DMS114 treated with DMSO at 0.1 percent for 48 hours (cell line): Measurements from ENCODE around the gene SCAPER.

Source experiments
- DNase-seq: peaks from one replicate; lab custom pipeline; 2025; ENCODE audit not compliant: unreplicated experiment; lab: John Stamatoyannopoulos, UW

SCAPER gene

GRCh38 chr15:76343313-76343996 lies 561.7 kb downstream of the SCAPER start:
- no peak for DNase-seq

GRCh38 chr15:76342382-76343201 lies 562.5 kb downstream of the SCAPER start:
- DNase-seq: no peak

- DNase-seq: peak; percentile 47
Observed at GRCh38 chr15:76342058-76342381, 563.1 kb downstream of the SCAPER start.

- no peak for DNase-seq
Observed at GRCh38 chr15:76341366-76342057, 563.6 kb downstream of the SCAPER start.

- peak; percentile 29 for DNase-seq
Observed at GRCh38 chr15:76340803-76341365, 564.3 kb downstream of the SCAPER start.

DNA sequence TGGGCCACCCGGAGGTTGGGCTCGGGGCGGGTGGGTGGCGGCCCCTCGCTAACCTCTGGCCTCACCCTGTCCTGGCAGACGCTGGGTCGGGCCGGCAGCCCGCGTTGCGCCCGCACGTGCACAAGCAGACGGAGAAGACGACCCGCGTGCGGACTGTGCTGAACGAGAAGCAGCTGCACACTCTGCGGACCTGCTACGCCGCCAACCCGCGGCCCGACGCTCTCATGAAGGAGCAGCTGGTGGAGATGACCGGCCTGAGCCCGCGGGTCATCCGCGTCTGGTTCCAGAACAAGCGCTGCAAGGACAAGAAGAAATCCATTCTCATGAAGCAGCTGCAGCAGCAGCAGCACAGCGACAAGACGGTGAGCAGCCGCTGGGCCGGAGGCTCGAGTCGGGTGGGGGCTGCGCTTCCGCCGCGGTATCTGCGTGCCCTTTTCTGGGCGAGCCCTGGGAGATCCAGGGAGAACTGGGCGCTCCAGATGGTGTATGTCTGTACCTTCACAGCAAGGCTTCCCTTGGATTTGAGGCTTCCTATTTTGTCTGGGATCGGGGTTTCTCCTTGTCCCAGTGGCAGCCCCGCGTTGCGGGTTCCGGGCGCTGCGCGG lies 564.8 kb downstream of the SCAPER start:
- DNase-seq: peak; percentile 43

DNA sequence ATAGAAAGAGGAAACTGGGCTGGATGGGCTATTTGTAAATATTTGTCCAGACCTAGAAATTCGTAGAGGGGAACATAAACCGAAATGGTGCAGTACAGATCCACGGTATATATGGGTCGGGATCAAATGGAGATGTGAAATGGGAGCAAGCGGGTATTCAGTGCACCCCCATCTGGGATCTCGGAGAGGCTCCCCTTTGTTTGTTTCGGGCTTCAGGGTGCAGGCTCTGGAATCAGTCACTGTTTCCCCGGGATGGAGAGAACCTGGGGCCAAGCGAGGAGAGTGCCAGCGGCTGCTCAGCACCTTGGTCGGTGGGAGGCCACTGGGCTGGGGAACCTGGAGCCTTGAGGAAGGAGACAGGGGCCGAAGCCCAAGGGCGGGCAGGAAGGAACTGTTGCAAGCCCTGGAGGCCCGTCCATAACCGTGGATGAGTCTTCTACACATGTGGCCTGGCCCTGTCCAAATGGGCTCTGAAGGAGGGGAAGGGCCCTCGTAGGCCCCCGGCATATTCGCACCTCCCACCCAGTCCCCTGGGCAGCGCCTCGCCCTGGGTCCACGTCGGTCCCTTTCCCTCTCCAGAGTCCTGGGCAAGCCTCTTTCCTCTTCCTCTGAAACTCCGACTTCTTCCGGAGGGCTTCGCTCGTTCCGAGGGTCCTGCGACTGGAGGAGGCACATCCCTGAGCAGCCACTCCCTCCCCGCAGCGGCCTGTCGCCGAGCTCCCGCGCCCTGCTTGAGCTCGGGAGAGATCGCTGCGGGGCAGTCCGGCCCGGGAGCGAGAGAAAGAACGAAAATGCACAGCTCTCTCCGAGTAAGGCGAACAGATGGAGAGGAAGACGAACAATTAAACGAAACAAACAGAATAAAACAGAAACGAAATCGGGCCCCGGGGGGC lies 565.6 kb downstream of the SCAPER start:
- DNase-seq: peak; percentile 54

- DNase-seq: no peak
Observed at GRCh38 chr15:76338486-76339304, 566.4 kb downstream of the SCAPER start.

GRCh38 chr15:76337696-76338485 lies 567.2 kb downstream of the SCAPER start:
- DNase-seq: no peak

DNA sequence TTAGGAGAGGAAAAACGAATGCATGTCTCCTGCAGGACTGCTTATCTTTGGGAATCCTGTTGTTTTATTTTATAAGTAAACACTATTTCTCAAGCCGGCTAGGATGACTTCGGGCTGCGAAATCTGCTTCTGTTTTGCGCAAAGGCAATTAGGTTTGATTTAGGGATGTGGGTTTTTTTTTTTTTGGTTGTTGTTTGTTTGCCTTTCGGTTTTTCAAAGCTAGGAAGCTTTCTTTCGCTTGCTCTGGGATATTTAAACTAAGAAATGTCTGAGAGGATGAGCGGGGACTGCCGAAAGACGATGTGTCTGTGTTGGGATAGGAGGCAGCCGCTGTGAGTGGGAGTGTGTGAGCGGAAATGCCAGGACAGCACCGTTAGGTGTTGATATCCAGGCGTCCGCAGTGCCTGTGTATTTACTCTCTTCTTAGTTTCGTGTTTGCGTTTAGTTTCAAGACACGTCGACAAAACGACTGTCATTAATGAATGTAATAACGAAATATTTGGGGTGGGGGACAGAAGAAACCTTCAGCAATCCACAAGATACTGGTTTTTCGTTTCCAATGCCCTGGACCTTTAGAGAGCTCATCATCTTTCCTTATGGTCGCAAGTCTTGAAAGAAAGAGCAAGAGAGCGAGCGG lies 568.0 kb downstream of the SCAPER start:
- peak; percentile 43 for DNase-seq

GRCh38 chr15:76336254-76337058 lies 568.7 kb downstream of the SCAPER start, which contains the start of gene ISL2:
ISL2 (plus strand) TSS chr15:76336773; CDS start chr15:76336884, 111 bp downstream.
- peak; percentile 88 for DNase-seq

DNA sequence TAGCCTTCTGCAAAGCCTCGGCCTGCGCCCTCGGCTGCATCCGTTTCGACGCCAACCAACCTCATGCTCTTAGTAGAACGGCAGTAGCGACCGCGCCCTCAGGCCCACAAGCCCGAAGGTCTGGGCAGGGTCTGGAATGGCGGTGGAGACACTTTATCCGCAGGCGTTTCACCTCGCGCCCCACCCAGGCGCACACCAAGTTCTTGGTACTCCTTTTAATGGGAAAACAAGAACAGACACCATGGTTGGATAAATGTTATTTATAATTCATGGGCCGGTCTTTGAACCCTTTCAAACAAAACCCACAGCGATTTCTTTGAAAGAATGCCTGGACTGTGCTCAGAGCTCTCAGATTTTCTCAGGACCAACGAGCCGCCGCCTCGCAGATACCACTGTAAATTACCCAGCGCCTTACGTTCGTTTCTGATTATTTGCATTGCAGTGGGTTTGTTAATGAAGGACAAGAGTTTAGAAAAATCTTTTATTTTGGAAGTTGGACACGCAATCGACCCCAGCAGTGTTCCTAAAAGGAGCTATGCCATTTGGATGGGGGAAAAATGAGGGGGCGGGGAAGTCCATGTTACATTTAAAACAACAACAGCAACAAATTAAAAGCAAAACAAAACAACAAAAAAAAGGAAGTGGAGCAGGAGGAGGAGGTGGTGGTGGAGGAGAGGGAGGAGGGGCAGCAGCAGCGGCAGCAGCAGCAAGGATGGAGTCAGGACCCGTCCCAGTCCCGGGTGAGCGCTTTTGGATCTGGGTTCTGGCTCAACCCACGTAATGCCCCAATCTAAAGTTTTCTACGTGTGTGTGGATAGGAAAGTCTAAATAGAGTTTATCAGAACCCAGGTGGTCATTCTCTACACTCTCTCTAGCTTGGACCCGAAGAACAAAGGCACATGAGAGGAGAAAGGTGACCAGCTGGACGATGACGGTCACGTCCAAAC lies 569.6 kb downstream of the SCAPER start:
- DNase-seq: peak; percentile 43

- no peak for DNase-seq
Observed at GRCh38 chr15:76334438-76335306, 570.5 kb downstream of the SCAPER start.

DNA sequence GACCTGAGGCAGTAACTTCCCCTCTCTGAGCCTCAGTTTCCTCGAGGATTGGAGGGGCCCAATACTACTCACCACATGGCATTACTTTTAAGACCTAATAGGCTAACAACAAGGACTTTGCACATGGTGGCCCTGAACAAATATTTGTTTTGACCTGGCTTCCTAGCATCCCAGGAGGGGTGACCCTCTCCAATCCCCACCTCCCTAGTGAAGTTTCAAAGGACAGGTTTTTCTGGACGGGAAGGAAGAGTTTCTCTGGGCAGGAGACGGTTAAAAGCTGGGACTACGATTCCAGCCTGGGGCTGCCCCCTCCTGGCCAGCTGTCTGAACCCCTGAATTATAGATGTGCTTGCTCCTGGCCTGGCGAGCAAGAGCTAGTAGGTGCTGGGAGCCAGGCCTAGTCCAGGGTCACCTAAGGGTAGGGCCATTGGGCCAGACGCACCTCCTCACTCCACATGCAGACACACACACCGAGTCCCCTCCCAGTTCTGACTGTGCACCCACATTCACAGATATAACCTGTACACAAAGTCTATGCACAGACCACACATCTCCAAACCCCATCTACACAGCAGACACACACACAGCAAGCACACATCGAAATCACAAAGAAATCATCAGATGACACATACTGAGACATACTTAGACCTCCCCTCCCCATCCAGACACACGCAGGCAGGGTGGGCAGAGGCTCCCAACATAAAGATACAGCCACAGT lies 571.3 kb downstream of the SCAPER start:
- no peak for DNase-seq
